Measurements from ENCODE around the gene KIAA0319L.

DNA sequence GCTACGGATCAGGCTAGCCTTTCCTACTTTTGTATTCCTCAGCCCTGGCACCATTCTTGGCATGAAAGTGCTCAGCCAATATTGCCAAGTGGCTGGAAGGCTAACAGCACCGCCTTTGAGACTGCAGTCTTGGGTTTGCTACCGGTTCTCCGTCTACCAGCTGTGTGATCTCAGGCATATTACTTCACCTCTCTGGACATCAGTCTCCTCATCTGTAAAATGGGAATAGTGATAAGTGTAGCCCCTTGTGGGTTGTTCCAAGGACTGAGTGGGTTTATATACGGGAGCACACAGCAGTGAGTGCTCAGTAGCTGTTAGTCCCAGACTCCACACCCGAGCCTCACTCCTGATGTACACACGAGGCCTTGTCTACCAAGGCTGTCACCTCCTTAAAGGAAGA is 29.6 kb upstream of the KIAA0319L start:
- TF ChIP-seq POLR2AphosphoS5 (IDR thresholded peaks at IDR 0.05; ENCODE audit: insufficient read depth, low read depth, low read length) (no peak), POLR2A (IDR thresholded peaks at IDR 0.05; ENCODE audit: low read depth, low read length) (no peak), MAX (IDR thresholded peaks at IDR 0.05; ENCODE audit: insufficient read depth, insufficient read length) (no peak), JUN (IDR thresholded peaks at IDR 0.05; ENCODE audit: borderline replicate concordance, insufficient read depth, insufficient read length, low read depth) (no peak), FOS (IDR thresholded peaks at IDR 0.05; ENCODE audit: borderline replicate concordance, insufficient read depth, low read length) (no peak), EZH2 (IDR thresholded peaks at IDR 0.05; ENCODE audit: borderline replicate concordance, low read depth, low read length, severe bottlenecking) (no peak), GATA2 (IDR thresholded peaks at IDR 0.05; ENCODE audit: insufficient read depth, insufficient read length, low read depth, low read length) (no peak), MYC (IDR thresholded peaks at IDR 0.05; ENCODE audit: low read depth, low read length) (no peak)
- TF ChIP-seq, protein P1, sequence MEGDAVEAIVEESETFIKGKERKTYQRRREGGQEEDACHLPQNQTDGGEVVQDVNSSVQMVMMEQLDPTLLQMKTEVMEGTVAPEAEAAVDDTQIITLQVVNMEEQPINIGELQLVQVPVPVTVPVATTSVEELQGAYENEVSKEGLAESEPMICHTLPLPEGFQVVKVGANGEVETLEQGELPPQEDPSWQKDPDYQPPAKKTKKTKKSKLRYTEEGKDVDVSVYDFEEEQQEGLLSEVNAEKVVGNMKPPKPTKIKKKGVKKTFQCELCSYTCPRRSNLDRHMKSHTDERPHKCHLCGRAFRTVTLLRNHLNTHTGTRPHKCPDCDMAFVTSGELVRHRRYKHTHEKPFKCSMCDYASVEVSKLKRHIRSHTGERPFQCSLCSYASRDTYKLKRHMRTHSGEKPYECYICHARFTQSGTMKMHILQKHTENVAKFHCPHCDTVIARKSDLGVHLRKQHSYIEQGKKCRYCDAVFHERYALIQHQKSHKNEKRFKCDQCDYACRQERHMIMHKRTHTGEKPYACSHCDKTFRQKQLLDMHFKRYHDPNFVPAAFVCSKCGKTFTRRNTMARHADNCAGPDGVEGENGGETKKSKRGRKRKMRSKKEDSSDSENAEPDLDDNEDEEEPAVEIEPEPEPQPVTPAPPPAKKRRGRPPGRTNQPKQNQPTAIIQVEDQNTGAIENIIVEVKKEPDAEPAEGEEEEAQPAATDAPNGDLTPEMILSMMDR (IDR thresholded peaks at IDR 0.05; ENCODE audit: extremely low read depth in 1 of 2, insufficient read depth in 1 of 2, low read depth in 1 of 2, low read length in 2 of 2), result no peak
